ENCODE measurements around the gene TMEM175.

Gene TMEM175

GRCh38 chr4:962231-963208 lies 30.3 kb downstream of the TMEM175 start:
- no peak for DNase-seq (ENCODE audit: extremely low read depth, low read depth)
- no peak for TF ChIP-seq CTCF (IDR thresholded peaks at IDR 0.05; ENCODE audit: low read depth, low read length)

- no peak for DNase-seq (ENCODE audit: extremely low read depth, low read depth)
- no peak for TF ChIP-seq CTCF (IDR thresholded peaks at IDR 0.05; ENCODE audit: low read depth, low read length)
These were observed 31.3 kb downstream of the TMEM175 start for GRCh38 chr4:963276-964225.

- no peak for TF ChIP-seq CTCF (IDR thresholded peaks at IDR 0.05; ENCODE audit: low read depth, low read length)
These were observed 32.2 kb downstream of the TMEM175 start for GRCh38 chr4:964346-965025.

GRCh38 chr4:965048-965765 lies 32.9 kb downstream of the TMEM175 start:
- TF ChIP-seq CTCF (IDR thresholded peaks at IDR 0.05; ENCODE audit: low read depth, low read length) = no peak
- no peak for DNase-seq (ENCODE audit: extremely low read depth, low read depth)

More at GRCh38 chr4:964346-965025, 32.2 kb downstream of the TMEM175 start:
- DNase-seq (ENCODE audit: extremely low read depth, low read depth) = no peak

- no peak for TF ChIP-seq CTCF (IDR thresholded peaks at IDR 0.05; ENCODE audit: low read depth, low read length)
- DNase-seq (ENCODE audit: extremely low read depth, low read depth) = no peak
These were observed 33.5 kb downstream of the TMEM175 start for GRCh38 chr4:965766-966134.

- no peak for DNase-seq (ENCODE audit: extremely low read depth, low read depth)
- no peak for TF ChIP-seq CTCF (IDR thresholded peaks at IDR 0.05; ENCODE audit: low read depth, low read length)
These were observed 34.2 kb downstream of the TMEM175 start for GRCh38 chr4:966266-967112.
